ENCODE data around the gene CYP27C1. TPM values are rescaled to one million over a fixed set of nuclear protein-coding genes. Genes with fewer than 3 reads are reported as not detected.
"Not testable (repeated sequence)": the region's sequence is repeated elsewhere in the genome, so short reads cannot be mapped to it uniquely, and the experiment has no call there.

CYP27C1 gene
- total RNA-seq, 2 donors from 2014 or later = 1.8 TPM; not detected in 1

GRCh38 chr2:127256381-127256780, 36.3 kb upstream of the CYP27C1 start:
- H3K36me3 ChIP-seq = peaks cover 3 to 14% of the 10 kb centered on the region in 2 donors
- no peaks in the 10 kb centered on the region for H3K27me3 ChIP-seq (replicated peaks; ENCODE audit: insufficient read depth)
- no peak overlapping the region for H3K4me3 ChIP-seq
- DNase-seq (ENCODE audit: low spot score) = no peak
- TF ChIP-seq POLR2A (IDR thresholded peaks at IDR 0.05) = no peak
- no peak for TF ChIP-seq CTCF (IDR thresholded peaks at IDR 0.05)
- TF ChIP-seq POLR2AphosphoS5 (IDR thresholded peaks at IDR 0.05) = no peak
- 98% methylated on average over 3 of the region's 3 CpGs for WGBS
- H3K27ac ChIP-seq = no peak overlapping the region
- H3K9me3 ChIP-seq = no peaks in the 10 kb centered on the region
- intact Hi-C loops (cut with DNase I) = no loop called here
- H3K4me1 ChIP-seq (replicated peaks) = no peaks in the 10 kb centered on the region

DNA sequence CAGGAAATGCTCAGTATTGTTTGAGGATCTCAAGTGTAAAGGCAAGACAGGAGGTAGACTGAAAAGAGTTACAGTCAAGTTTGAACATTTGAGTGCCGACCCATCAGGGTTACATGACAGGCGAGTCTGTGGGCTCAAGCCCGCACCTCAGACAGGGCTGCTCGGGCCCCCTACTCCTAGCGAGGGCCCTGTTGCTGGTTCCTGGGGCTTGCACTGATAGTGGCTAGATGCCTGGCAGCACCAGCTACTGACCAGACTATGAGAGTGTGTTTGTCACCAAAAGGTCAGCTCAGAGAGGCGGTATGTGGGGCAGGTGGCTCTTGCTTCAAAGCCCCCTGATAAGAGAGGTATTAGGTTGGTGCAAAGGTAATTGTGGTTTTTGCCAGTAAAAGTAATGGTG, 35.6 kb upstream of the CYP27C1 start:
- WGBS = 87% methylated on average over 6 of the region's 6 CpGs
- intact Hi-C loops (cut with DNase I) = no loop called here
- TF ChIP-seq POLR2A (IDR thresholded peaks at IDR 0.05) = no peak
- no peak for TF ChIP-seq CTCF (IDR thresholded peaks at IDR 0.05)
- TF ChIP-seq POLR2AphosphoS5 (IDR thresholded peaks at IDR 0.05) = no peak
- Histone ChIP-seq H3K9me3 (no peaks in the 10 kb centered on the region), H3K36me3 (peaks cover 3 to 12% of the 10 kb centered on the region in 2 donors), H3K4me1 (replicated peaks) (no peaks in the 10 kb centered on the region), H3K27me3 (replicated peaks; ENCODE audit: insufficient read depth) (no peaks in the 10 kb centered on the region), H3K27ac (no peak overlapping the region), H3K4me3 (no peak overlapping the region)
- DNase-seq (ENCODE audit: low spot score) = no peak

- no peak for DNase-seq (ENCODE audit: low spot score)
- Histone ChIP-seq H3K27ac (no peak overlapping the region), H3K4me1 (replicated peaks) (no peaks in the 10 kb centered on the region), H3K36me3 (peaks cover 3 to 6% of the 10 kb centered on the region in 2 donors), H3K9me3 (no peaks in the 10 kb centered on the region), H3K4me3 (no peak overlapping the region), H3K27me3 (replicated peaks; ENCODE audit: insufficient read depth) (no peaks in the 10 kb centered on the region)
- intact Hi-C loops (cut with DNase I) = no loop called here
- no peak for TF ChIP-seq POLR2A (IDR thresholded peaks at IDR 0.05)
- TF ChIP-seq POLR2AphosphoS5 (IDR thresholded peaks at IDR 0.05) = no peak
- TF ChIP-seq CTCF (IDR thresholded peaks at IDR 0.05) = no peak
- WGBS = 36% methylated on average over 2 of the region's 2 CpGs
Measured at GRCh38 chr2:127255146-127255545, 35.0 kb upstream of the CYP27C1 start.

GRCh38 chr2:127254386-127254981, 34.4 kb upstream of the CYP27C1 start:
- no peak for DNase-seq (ENCODE audit: low spot score)
- H3K27ac ChIP-seq = no peak overlapping the region
- TF ChIP-seq POLR2AphosphoS5 (IDR thresholded peaks at IDR 0.05) (no peak), POLR2A (IDR thresholded peaks at IDR 0.05) (no peak), CTCF (IDR thresholded peaks at IDR 0.05) (no peak)
- no peaks in the 10 kb centered on the region for H3K9me3 ChIP-seq
- intact Hi-C loops (cut with DNase I) = no loop called here
- H3K27me3 ChIP-seq (replicated peaks; ENCODE audit: insufficient read depth) = no peaks in the 10 kb centered on the region
- no peak overlapping the region for H3K4me3 ChIP-seq
- no peaks in the 10 kb centered on the region for H3K4me1 ChIP-seq (replicated peaks)
- 65% methylated on average over 7 of the region's 7 CpGs for WGBS
- H3K36me3 ChIP-seq = peaks cover 3 to 5% of the 10 kb centered on the region in 2 donors

GRCh38 chr2:127241184-127241583, 21.1 kb upstream of the CYP27C1 start:
- H3K4me3 ChIP-seq; intact Hi-C loops (cut with DNase I); H3K27me3 ChIP-seq (replicated peaks; ENCODE audit: insufficient read depth); DNase-seq (ENCODE audit: low spot score); H3K36me3 ChIP-seq; H3K9me3 ChIP-seq; H3K27ac ChIP-seq; H3K4me1 ChIP-seq (replicated peaks): not testable (repeated sequence)
- WGBS = 57% methylated on average over 2 of the region's 2 CpGs
